IPS-20b (cell line): ENCODE measurements around the gene GMCL1.

Source experiments
- H3K27ac ChIP-seq: one replicate; pipeline ENCODE4 v1.5.1; 2013; ENCODE audit warnings: low read length
- H3K27me3 ChIP-seq: 2 replicates; pipeline ENCODE4 v1.6.1; 2013; ENCODE audit warnings: mild to moderate bottlenecking, low read length, inconsistent platforms; ENCODE audit not compliant: insufficient read depth
- H3K36me3 ChIP-seq: 2 replicates; pipeline ENCODE4 v1.6.1; 2013; ENCODE audit warnings: low read depth, mild to moderate bottlenecking, inconsistent platforms, low read length, moderate library complexity; ENCODE audit not compliant: insufficient read depth
- H3K4me1 ChIP-seq: 2 replicates; pipeline ENCODE4 v1.6.1; 2013; ENCODE audit warnings: mild to moderate bottlenecking, control low read depth, inconsistent platforms, low read length, moderate library complexity; ENCODE audit not compliant: insufficient read depth
- H3K4me3 ChIP-seq: 2 replicates; pipeline ENCODE4 v1.5.1; 2013; ENCODE audit warnings: mild to moderate bottlenecking, low read length, inconsistent platforms
- H3K9ac ChIP-seq: 2 replicates; pipeline ENCODE4 v1.6.1; 2013; ENCODE audit warnings: low read depth, mild to moderate bottlenecking, inconsistent platforms, low read length, moderate library complexity
- H3K9me3 ChIP-seq: 2 replicates; pipeline ENCODE4 v1.6.1; 2013; ENCODE audit warnings: mild to moderate bottlenecking, low read depth, low read length, inconsistent platforms; ENCODE audit not compliant: insufficient read depth

Gene GMCL1

DNA sequence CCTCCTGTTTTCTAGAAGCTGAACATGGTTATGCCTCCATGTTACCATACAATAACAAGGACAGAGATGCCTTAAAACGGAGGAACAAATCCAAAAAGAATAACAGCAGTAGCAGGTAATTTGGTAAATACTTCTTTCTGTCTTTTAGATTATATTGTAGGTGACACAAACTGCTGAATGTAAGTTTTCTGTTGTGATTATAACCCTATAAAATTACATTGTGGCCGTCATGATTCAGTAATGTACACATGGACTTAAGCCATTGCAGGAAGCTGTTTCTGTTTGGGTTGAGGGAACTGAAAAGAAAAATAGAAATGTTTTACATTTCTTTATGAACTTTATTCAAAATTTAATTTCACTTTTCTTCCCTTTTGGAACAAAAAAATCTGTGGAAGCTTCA, 86.6 kb downstream of the GMCL1 start:
- Histone ChIP-seq H3K4me1 (no peaks in the 10 kb centered on the region; the same call in 1 of the 2 replicates), H3K9ac (peak overlapping the region; percentile 50; the same call in 1 of the 2 replicates), H3K9me3 (no peaks in the 10 kb centered on the region), H3K4me3 (peak overlapping the region; percentile 63; the same call in 1 of the 2 replicates), H3K27ac (no peak overlapping the region), H3K36me3 (no peaks in the 10 kb centered on the region), H3K27me3 (peaks cover 6% of the 10 kb centered on the region; the same call in 1 of the 2 replicates)

DNA sequence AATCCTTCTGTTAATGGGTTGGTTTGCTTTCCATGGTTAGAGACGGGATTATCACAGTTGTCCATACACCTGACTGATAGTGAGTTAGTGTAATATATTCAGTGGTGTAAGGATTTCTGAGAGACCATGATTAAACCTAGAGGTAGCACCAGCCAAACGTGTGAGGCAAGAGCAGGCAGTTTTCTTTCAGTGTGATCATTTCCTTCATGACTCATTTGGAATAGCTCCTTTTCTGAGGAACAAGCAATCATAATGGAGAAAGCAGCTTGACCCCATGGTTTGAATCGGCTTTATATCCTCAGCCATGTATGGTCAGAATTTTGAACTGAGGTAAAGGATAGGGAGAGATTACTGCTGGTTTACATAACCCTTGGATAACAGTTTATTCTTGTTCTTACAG, 88.4 kb downstream of the GMCL1 start:
- H3K27ac ChIP-seq: no peak overlapping the region
- peaks cover 6% of the 10 kb centered on the region; the same call in 1 of the 2 replicates for H3K27me3 ChIP-seq
- no peaks in the 10 kb centered on the region for H3K9me3 ChIP-seq
- no peaks in the 10 kb centered on the region for H3K36me3 ChIP-seq
- no peak overlapping the region for H3K9ac ChIP-seq
- H3K4me1 ChIP-seq: no peaks in the 10 kb centered on the region; the same call in 1 of the 2 replicates
- no peak overlapping the region for H3K4me3 ChIP-seq

DNA sequence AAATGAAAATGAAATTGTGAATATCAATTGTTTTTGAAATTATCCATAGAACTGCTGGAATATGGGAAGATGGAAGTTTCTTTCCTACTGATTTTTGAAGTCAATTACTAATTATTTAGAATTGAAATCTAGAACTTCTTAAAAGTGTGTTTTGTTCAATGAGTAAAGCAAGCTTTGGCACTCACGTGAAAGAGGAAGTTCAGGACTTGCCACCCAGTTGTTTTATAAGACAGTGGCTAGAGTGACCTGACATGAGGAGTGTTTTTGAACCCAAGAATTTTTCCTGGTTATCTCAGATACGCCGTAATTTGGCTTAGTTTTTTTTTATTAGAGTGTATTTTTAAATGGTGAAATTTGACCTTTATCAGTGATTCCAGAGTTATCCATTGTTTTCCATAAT, 88.9 kb downstream of the GMCL1 start:
- Histone ChIP-seq H3K9ac (no peak overlapping the region), H3K27me3 (peaks cover 6% of the 10 kb centered on the region; the same call in 1 of the 2 replicates), H3K4me1 (no peaks in the 10 kb centered on the region; the same call in 1 of the 2 replicates), H3K9me3 (no peaks in the 10 kb centered on the region), H3K36me3 (no peaks in the 10 kb centered on the region), H3K4me3 (no peak overlapping the region), H3K27ac (no peak overlapping the region)

DNA sequence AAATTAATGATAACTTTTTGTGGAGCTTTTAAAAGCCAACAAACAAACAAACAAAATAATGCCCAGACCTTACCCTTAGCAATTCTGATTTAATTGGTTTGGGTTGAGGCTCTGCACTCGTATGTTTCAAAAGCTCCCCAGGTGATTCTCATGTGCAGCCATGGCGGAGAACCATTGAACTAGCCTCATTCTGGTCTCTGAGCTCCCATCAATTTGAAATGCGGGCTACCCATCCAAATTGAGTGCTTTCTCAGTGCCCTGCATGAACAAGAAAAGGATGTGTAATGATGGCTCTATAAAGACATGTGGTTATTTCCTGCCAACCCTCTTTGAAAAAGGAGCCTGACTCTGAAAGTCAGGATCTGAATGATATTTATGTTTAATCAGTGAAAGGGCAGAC, 93.7 kb downstream of the GMCL1 start:
- H3K9ac ChIP-seq: no peak overlapping the region
- no peaks in the 10 kb centered on the region for H3K9me3 ChIP-seq
- no peaks in the 10 kb centered on the region for H3K4me1 ChIP-seq
- no peak overlapping the region for H3K27ac ChIP-seq
- H3K27me3 ChIP-seq: no peaks in the 10 kb centered on the region
- H3K4me3 ChIP-seq: no peak overlapping the region
- H3K36me3 ChIP-seq: no peaks in the 10 kb centered on the region; the same call in 1 of the 2 replicates

DNA sequence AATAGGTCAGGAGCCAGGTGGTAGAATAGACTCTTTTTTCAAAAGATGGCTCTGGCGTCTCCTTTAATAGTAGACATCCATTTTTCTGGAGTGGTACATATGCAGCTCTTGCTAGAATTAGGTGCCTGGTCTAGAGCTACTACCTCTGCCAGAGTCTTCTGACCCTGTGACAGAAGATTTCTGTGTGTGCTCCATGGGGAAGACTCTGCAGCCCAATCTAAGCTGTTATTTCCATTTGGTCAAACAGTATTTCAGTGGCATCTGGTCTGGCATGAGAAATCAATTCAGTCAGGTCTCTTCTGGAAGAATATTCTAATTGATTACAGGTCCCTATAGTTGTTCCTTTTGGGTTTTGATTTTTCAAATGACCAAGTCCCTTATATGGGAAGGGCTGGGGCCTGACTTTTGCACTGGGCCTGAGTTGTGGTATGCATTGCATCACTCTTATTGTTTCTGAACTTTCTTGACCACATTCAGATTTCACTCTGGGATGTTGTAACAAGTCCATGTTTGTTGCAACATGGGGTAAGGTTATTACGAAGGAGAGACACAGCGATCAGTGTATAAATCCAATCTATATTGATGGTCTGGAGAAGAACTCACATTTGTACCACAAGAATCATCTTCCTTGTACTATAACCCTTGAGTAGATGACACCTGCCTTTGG, 97.5 kb downstream of the GMCL1 start:
- no peaks in the 10 kb centered on the region for H3K4me1 ChIP-seq

More for the DNA sequence above, 97.5 kb downstream of the GMCL1 start:
- Histone ChIP-seq H3K27me3 (no peaks in the 10 kb centered on the region), H3K9me3 (no peaks in the 10 kb centered on the region), H3K36me3 (no peaks in the 10 kb centered on the region; the same call in 1 of the 2 replicates), H3K27ac (no peak overlapping the region), H3K4me3 (no peak overlapping the region), H3K9ac (no peak overlapping the region)
